Activated CD8-positive, alpha-beta T cell treated with anti-CD3 and anti-CD28 coated beads, Interleukin-2, amount 10 ng/mL, durations not matched to agents 7 days and 5 days (primary cell): Measurements from ENCODE around the gene FXYD2. TPM values are rescaled to one million over a fixed set of nuclear protein-coding genes. Genes with fewer than 3 reads are reported as not detected.

ENCODE experiments used
- ATAC-seq: fragments of 150-1000 bp; cut with Tn5 transposase; one replicate; pipeline ENCODE4 v1.10.0; 2021; ENCODE audit warnings: moderate library complexity
- CTCF ChIA-PET: fragments of 350-600 bp; sonication (Branson Sonifier 250); formaldehyde crosslinking; loops from one replicate; lab custom pipeline; 2021; ENCODE audit warnings: antibody characterized with exemption; lab: Charles Lee
- POLR2A ChIA-PET: fragments of 350-600 bp; sonication (Branson Sonifier 250); formaldehyde crosslinking; loops from one replicate; lab custom pipeline; 2021; ENCODE audit warnings: antibody characterized with exemption; lab: Charles Lee
- DNase-seq: peaks from one replicate; pipeline ENCODE4 v3.0.0-alpha.2; 2020
- H3K27ac Mint-ChIP-seq: one replicate; pipeline ENCODE4 v1.8.0; 2021; ENCODE audit warnings: mild to moderate bottlenecking, mixed read lengths
- H3K27me3 Mint-ChIP-seq: one replicate; pipeline ENCODE4 v1.8.0; 2021; ENCODE audit warnings: low read depth, mixed read lengths
- H3K36me3 Mint-ChIP-seq: one replicate; pipeline ENCODE4 v1.8.0; 2021; ENCODE audit warnings: low read depth, mixed read lengths
- H3K4me1 Mint-ChIP-seq: one replicate; pipeline ENCODE4 v1.8.0; 2021; ENCODE audit warnings: low read depth, mixed read lengths
- H3K4me3 Mint-ChIP-seq: one replicate; pipeline ENCODE4 v1.8.0; 2021; ENCODE audit warnings: mild to moderate bottlenecking, mixed read lengths
- H3K9me3 Mint-ChIP-seq: one replicate; pipeline ENCODE4 v1.8.0; 2022; ENCODE audit warnings: mixed read lengths; ENCODE audit not compliant: insufficient read depth
- total RNA-seq, 2 experiments: library from RNA; stranded (reverse); gene quantifications; one replicate each; pipeline ENCODE4 v1.2.3, GENCODE V29; 2021

Gene FXYD2
- total RNA-seq, 2 experiments from 2014 or later = 22.5 to 24.3 TPM

GRCh38 chr11:117840881-117841550 lies 16.5 kb upstream of the FXYD2 start:
- Mint-ChIP-seq H3K27ac (peak overlapping the region; percentile 26), H3K4me3 (no peak overlapping the region), H3K9me3 (no peaks in the 10 kb centered on the region), H3K4me1 (peaks cover 25% of the 10 kb centered on the region), H3K27me3 (peaks cover 10% of the 10 kb centered on the region), H3K36me3 (no peaks in the 10 kb centered on the region)
- ChIA-PET POLR2A (no interaction called here), CTCF (interaction anchor here (1.4 to 8.9 kb wide), 3 partner anchors 24 to 212 kb away, joined by 11 to 212 read pairs (median 13); no protein-coding TSS in a partner anchor)
- DNase-seq = peak; percentile 18
- no peak for ATAC-seq

GRCh38 chr11:117839936-117840813 lies 15.6 kb upstream of the FXYD2 start:
- DNase-seq (peak; percentile 17), ATAC-seq (no peak)
- Mint-ChIP-seq H3K36me3 (no peaks in the 10 kb centered on the region), H3K9me3 (no peaks in the 10 kb centered on the region), H3K27ac (no peak overlapping the region), H3K4me3 (no peak overlapping the region), H3K4me1 (peaks cover 29% of the 10 kb centered on the region), H3K27me3 (peaks cover 7% of the 10 kb centered on the region)
- CTCF ChIA-PET = interaction anchor here (0.6 to 8.9 kb wide), 3 partner anchors 24 to 213 kb away, joined by 3 to 212 read pairs (median 13); no protein-coding TSS in a partner anchor
- POLR2A ChIA-PET = no interaction called here

DNA sequence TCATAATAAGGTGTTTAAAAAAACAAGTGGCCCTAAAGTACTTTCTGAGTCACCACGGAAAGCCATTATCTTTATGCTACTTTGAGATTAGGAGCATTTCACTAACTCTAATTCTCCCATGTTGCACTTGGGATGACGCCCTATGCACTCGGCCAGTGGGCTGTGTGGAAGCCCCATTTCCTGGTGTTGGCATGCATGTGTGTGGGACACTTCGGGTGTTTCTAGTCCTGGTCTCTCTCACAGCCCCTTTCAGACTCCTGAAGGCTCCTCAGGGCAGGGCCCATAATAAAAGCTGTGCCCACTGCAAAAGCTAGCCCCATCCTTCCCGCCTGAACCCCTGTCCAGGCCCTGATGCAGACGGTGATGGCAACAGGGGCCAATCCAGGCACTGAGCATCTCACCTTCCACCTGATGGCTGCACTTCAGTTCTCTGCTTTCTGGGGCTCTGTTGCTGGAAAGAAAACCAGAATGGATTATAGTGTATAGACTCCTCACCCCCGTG lies 14.9 kb upstream of the FXYD2 start:
- DNase-seq = peak; percentile 19
- Mint-ChIP-seq H3K9me3 (no peaks in the 10 kb centered on the region), H3K27me3 (peaks cover 7% of the 10 kb centered on the region), H3K27ac (no peak overlapping the region), H3K4me3 (no peak overlapping the region), H3K4me1 (peaks cover 29% of the 10 kb centered on the region), H3K36me3 (no peaks in the 10 kb centered on the region)
- ChIA-PET CTCF (interaction anchor here (8.9 kb wide), 1 partner anchor 107 kb away, joined by 212 read pairs; no protein-coding TSS in a partner anchor), POLR2A (no interaction called here)
- ATAC-seq = no peak

DNA sequence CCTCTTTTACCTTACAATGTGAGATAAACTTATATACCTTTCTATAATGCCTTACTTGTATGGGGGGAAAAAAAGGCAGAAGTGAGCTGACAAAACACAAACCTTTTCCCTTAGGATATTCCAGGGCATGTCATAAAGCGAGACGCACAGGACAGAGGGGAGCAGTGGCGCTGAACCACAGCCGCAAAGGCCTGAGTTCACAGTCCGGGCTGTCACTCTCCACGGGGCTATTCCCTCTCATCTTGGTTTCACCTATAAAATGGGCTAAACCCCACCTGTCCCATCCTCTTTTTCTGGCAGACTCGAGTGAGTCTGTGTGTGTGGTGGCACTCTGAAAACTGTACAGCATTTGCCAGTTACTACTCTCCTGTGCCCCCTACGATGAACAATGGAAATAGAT lies 14.4 kb upstream of the FXYD2 start:
- H3K4me3 Mint-ChIP-seq = no peak overlapping the region
- H3K27me3 Mint-ChIP-seq = peaks cover 7% of the 10 kb centered on the region
- H3K36me3 Mint-ChIP-seq = no peaks in the 10 kb centered on the region
- ATAC-seq (no peak), DNase-seq (no peak)
- H3K27ac Mint-ChIP-seq = no peak overlapping the region
- peaks cover 28% of the 10 kb centered on the region for H3K4me1 Mint-ChIP-seq
- POLR2A ChIA-PET = no interaction called here
- H3K9me3 Mint-ChIP-seq = no peaks in the 10 kb centered on the region
- CTCF ChIA-PET = interaction anchor here (8.9 kb wide), 1 partner anchor 108 kb away, joined by 212 read pairs; no protein-coding TSS in a partner anchor

DNA sequence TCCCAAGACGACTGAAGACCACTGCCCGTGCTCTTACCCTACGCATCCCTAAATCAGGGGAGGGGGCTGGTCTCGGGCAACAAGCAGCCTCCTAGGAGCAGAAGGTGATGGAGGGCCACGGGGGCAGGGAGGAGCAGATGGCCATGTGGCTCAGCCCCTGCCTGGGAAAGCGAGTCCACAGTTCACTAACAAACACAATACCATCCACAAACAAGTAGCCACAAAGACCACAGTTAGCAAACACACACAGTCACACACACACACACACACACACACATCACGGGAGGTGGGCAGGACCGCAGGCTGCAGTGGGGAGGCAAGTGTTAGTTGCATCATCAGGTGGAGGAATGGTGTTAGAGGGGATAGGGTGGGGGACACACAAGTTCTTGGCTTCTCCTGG lies 13.2 kb upstream of the FXYD2 start:
- Mint-ChIP-seq H3K27me3 (peaks cover 7% of the 10 kb centered on the region), H3K4me1 (peaks cover 21% of the 10 kb centered on the region), H3K4me3 (no peak overlapping the region), H3K36me3 (no peaks in the 10 kb centered on the region), H3K27ac (peak overlapping the region; percentile 15), H3K9me3 (no peaks in the 10 kb centered on the region)
- DNase-seq = peak; percentile 37
- ATAC-seq = no peak
- ChIA-PET CTCF (interaction anchor here (0.7 to 1.3 kb wide), 2 partner anchors 17 to 109 kb away, joined by 3 read pairs; no protein-coding TSS in a partner anchor), POLR2A (no interaction called here)

DNA sequence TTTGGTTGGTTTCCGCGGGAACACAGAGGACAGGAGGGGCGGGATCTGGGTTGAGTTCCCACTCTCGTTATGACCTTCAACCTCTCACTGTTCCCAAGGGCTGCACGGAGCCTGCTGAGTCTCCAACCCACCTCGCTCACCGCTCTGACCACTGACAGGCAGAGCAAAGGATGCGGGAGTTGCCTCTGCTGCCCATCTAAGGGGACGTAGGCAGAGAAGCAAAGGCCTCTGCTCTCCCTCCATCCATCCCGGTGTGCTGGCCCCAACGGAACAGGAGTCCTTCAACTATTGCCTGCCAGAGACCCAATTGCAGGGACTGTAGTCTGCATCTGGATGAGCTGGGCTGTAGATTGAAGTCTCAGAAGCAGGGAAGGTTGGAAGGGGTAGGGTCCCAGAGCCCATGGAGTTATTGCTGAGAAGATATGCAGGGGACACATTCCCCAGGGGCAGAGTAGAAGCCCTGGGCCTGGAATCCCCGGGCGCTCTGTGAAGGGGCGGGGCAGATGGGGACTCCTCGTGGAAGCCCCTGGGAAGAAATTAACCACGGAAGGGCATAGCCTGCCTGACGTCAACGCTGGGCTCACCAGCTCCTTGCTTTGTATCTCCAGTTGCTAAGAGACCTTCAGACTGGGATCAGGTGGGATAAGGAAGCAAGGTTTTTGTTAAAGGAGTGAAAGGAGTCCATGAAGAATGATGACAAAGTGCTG lies 12.7 kb upstream of the FXYD2 start:
- peaks cover 7% of the 10 kb centered on the region for H3K27me3 Mint-ChIP-seq
- H3K4me1 Mint-ChIP-seq = peaks cover 26% of the 10 kb centered on the region
- no peaks in the 10 kb centered on the region for H3K36me3 Mint-ChIP-seq
- no peaks in the 10 kb centered on the region for H3K9me3 Mint-ChIP-seq
- DNase-seq (peak; percentile 18), ATAC-seq (no peak)
- CTCF ChIA-PET = interaction anchor here (0.7 to 1.3 kb wide), 2 partner anchors 18 to 109 kb away, joined by 3 read pairs; no protein-coding TSS in a partner anchor
- no peak overlapping the region for H3K27ac Mint-ChIP-seq
- H3K4me3 Mint-ChIP-seq = no peak overlapping the region
- POLR2A ChIA-PET = no interaction called here

DNA sequence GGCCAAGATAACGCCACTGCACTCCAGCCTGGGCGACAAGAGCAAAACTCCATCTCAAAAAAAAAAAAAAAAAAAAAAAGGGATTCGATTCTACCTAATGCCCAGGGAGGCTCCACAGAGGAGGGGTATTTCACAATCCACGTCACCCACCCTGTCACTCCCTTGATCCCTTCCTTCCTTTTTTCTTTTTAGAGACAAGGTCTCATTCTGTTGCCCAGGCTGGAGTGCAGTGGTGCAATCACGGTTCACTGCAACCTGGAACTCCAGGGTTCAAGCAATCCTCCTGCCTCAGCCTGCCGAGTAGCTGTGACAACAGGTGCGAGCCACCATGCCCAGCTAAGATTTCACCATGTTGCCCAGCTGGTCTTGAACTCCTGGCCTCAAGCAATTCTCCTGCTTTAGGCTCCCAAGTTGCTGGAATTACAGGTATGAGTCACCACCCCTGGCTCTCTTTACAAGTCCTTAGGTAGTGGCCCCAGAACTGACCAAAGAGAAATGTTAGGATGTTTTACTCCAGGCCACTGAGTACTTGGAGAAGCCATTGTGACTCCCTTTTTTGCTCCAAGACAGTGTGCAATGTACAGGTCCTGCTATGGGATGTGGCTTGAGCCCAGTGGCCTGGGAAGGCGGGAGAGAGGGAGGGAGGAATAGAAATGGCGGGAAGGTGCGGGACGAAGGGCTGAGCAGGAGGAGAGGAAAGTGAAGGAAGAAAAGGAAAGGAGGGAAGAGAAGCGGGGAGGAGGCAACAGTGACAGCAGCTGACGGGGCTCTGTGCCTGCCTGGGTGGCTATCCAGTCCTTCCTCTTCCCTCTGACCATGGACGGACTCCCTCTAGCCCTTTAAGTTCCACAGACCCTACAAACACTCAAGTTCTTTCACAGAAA lies 11.8 kb upstream of the FXYD2 start:
- DNase-seq (no peak), ATAC-seq (no peak)
- peaks cover 34% of the 10 kb centered on the region for H3K4me1 Mint-ChIP-seq
- no peaks in the 10 kb centered on the region for H3K9me3 Mint-ChIP-seq
- no peaks in the 10 kb centered on the region for H3K36me3 Mint-ChIP-seq
- ChIA-PET POLR2A (no interaction called here), CTCF (interaction anchor here (1.0 to 10.1 kb wide), 5 partner anchors 8 to 110 kb away, joined by 3 to 104 read pairs (median 29); no protein-coding TSS in a partner anchor)
- no peak overlapping the region for H3K4me3 Mint-ChIP-seq
- no peak overlapping the region for H3K27ac Mint-ChIP-seq
- peaks cover 7% of the 10 kb centered on the region for H3K27me3 Mint-ChIP-seq

DNA sequence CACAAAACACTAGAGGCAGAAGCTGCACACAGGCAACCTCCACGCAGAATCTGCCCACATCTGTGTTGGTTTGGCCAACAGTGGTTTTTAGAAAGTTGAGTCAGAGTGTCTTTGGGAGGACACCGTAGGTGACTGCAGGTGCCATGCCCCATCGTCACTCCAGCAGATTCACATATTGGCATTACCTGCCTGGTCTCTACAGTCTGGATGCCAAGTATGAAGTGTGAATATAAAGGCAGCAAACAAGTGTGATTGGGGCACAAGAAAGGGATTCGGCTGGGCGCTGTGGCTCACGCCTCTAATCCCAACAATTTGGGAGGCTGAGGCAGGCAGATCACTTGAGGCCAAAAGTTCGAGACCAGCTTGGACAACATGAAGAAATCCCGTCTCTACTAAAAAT lies 11.0 kb upstream of the FXYD2 start:
- no peak for ATAC-seq
- H3K36me3 Mint-ChIP-seq = no peaks in the 10 kb centered on the region
- no peak overlapping the region for H3K4me3 Mint-ChIP-seq
- no peak for DNase-seq
- ChIA-PET POLR2A (interaction anchor here (0.5 kb wide), 1 partner anchor 32 kb away, joined by 5 read pairs; no protein-coding TSS in a partner anchor), CTCF (interaction anchor here (0.9 to 10.1 kb wide), 7 partner anchors 9 to 218 kb away, joined by 3 to 104 read pairs (median 25); no protein-coding TSS in a partner anchor)
- peaks cover 41% of the 10 kb centered on the region for H3K4me1 Mint-ChIP-seq
- H3K27ac Mint-ChIP-seq = no peak overlapping the region
- H3K9me3 Mint-ChIP-seq = no peaks in the 10 kb centered on the region
- peaks cover 7% of the 10 kb centered on the region for H3K27me3 Mint-ChIP-seq

GRCh38 chr11:117834838-117835443 lies 10.4 kb upstream of the FXYD2 start:
- Mint-ChIP-seq H3K9me3 (no peaks in the 10 kb centered on the region), H3K27ac (no peak overlapping the region), H3K27me3 (peaks cover 7% of the 10 kb centered on the region), H3K4me1 (peaks cover 47% of the 10 kb centered on the region), H3K4me3 (no peak overlapping the region), H3K36me3 (no peaks in the 10 kb centered on the region)
- POLR2A ChIA-PET = interaction anchor here (0.5 to 1.4 kb wide), 2 partner anchors 20 to 33 kb away, joined by 3 to 5 read pairs; no protein-coding TSS in a partner anchor
- CTCF ChIA-PET = interaction anchor here (0.9 to 10.1 kb wide), 9 partner anchors 9 to 408 kb away, joined by 3 to 104 read pairs (median 13); no protein-coding TSS in a partner anchor
- ATAC-seq (no peak), DNase-seq (no peak)
